ENCODE measurements around the gene SLC9C2.
"Not testable (repeated sequence)": the region's sequence is repeated elsewhere in the genome, so short reads cannot be mapped to it uniquely, and the experiment has no call there.

SLC9C2 gene

GRCh38 chr1:173628888-173629287 lies 26.0 kb upstream of the SLC9C2 start:
- Histone ChIP-seq H3K4me3 (ENCODE audit: low read depth in 1 of 2, low read length in 2 of 2) (no peak overlapping the region), H3K27me3 (ENCODE audit: control insufficient read depth in 1 of 2, insufficient read depth in 2 of 2, low read length in 2 of 2) (no peaks in the 10 kb centered on the region), H3K4me1 (ENCODE audit: control insufficient read depth in 1 of 2, insufficient read depth in 2 of 2, low read length in 2 of 2) (no peaks in the 10 kb centered on the region), H3K9me3 (ENCODE audit: control insufficient read depth in 1 of 2, low read length in 2 of 2) (no peaks in the 10 kb centered on the region), H3K9ac (ENCODE audit: low read depth in 1 of 2, low read length in 2 of 2) (no peak overlapping the region), H3K27ac (ENCODE audit: low read depth, low read length) (no peak overlapping the region), H3K36me3 (ENCODE audit: control insufficient read depth in 1 of 2, insufficient read depth in 2 of 2, low read length in 2 of 2) (no peaks in the 10 kb centered on the region)

- H3K9me3 ChIP-seq (ENCODE audit: control insufficient read depth in 1 of 2, low read length in 2 of 2) = no peaks in the 10 kb centered on the region
Measured at GRCh38 chr1:173627269-173627668, 24.4 kb upstream of the SLC9C2 start.

GRCh38 chr1:173616859-173617258 lies 14.0 kb upstream of the SLC9C2 start:
- H3K9ac ChIP-seq (ENCODE audit: low read depth in 1 of 2, low read length in 2 of 2) = no peak overlapping the region
- H3K36me3 ChIP-seq (ENCODE audit: control insufficient read depth in 1 of 2, insufficient read depth in 2 of 2, low read length in 2 of 2) = no peaks in the 10 kb centered on the region
- H3K27ac ChIP-seq (ENCODE audit: low read depth, low read length) = no peak overlapping the region
- no peaks in the 10 kb centered on the region for H3K4me1 ChIP-seq (ENCODE audit: control insufficient read depth in 1 of 2, insufficient read depth in 2 of 2, low read length in 2 of 2)
- no peak overlapping the region for H3K4me3 ChIP-seq (ENCODE audit: low read depth in 1 of 2, low read length in 2 of 2)
- peaks cover 0 to 3% of the 10 kb centered on the region in 2 donors for H3K9me3 ChIP-seq (ENCODE audit: control insufficient read depth in 1 of 2, low read length in 2 of 2)
- no peaks in the 10 kb centered on the region for H3K27me3 ChIP-seq (ENCODE audit: control insufficient read depth in 1 of 2, insufficient read depth in 2 of 2, low read length in 2 of 2)

More at GRCh38 chr1:173627269-173627668, 24.4 kb upstream of the SLC9C2 start:
- Histone ChIP-seq H3K4me1 (ENCODE audit: control insufficient read depth in 1 of 2, insufficient read depth in 2 of 2, low read length in 2 of 2) (no peaks in the 10 kb centered on the region), H3K27ac (ENCODE audit: low read depth, low read length) (no peak overlapping the region), H3K27me3 (ENCODE audit: control insufficient read depth in 1 of 2, insufficient read depth in 2 of 2, low read length in 2 of 2) (no peaks in the 10 kb centered on the region), H3K36me3 (ENCODE audit: control insufficient read depth in 1 of 2, insufficient read depth in 2 of 2, low read length in 2 of 2) (no peaks in the 10 kb centered on the region), H3K9ac (ENCODE audit: low read depth in 1 of 2, low read length in 2 of 2) (no peak overlapping the region), H3K4me3 (ENCODE audit: low read depth in 1 of 2, low read length in 2 of 2) (no peak overlapping the region)

- not testable (repeated sequence) for H3K9me3 ChIP-seq (ENCODE audit: control insufficient read depth in 1 of 2, low read length in 2 of 2); H3K4me3 ChIP-seq (ENCODE audit: low read depth in 1 of 2, low read length in 2 of 2); H3K36me3 ChIP-seq (ENCODE audit: control insufficient read depth in 1 of 2, insufficient read depth in 2 of 2, low read length in 2 of 2); H3K4me1 ChIP-seq (ENCODE audit: control insufficient read depth in 1 of 2, insufficient read depth in 2 of 2, low read length in 2 of 2); H3K9ac ChIP-seq (ENCODE audit: low read depth in 1 of 2, low read length in 2 of 2); H3K27me3 ChIP-seq (ENCODE audit: control insufficient read depth in 1 of 2, insufficient read depth in 2 of 2, low read length in 2 of 2); H3K27ac ChIP-seq (ENCODE audit: low read depth, low read length)
Measured at GRCh38 chr1:173613086-173613485, 10.2 kb upstream of the SLC9C2 start.

GRCh38 chr1:173608503-173609216 lies 5.8 kb upstream of the SLC9C2 start:
- H3K4me3 ChIP-seq (ENCODE audit: low read depth in 1 of 2, low read length in 2 of 2) = no peak overlapping the region

GRCh38 chr1:173601588-173601987 lies 1.3 kb downstream of the SLC9C2 start:
- Histone ChIP-seq H3K9ac (ENCODE audit: low read depth in 1 of 2, low read length in 2 of 2) (no peak overlapping the region), H3K27me3 (ENCODE audit: control insufficient read depth in 1 of 2, insufficient read depth in 2 of 2, low read length in 2 of 2) (peaks cover 0 to 2% of the 10 kb centered on the region in 2 donors), H3K36me3 (ENCODE audit: control insufficient read depth in 1 of 2, insufficient read depth in 2 of 2, low read length in 2 of 2) (no peaks in the 10 kb centered on the region), H3K4me1 (ENCODE audit: control insufficient read depth in 1 of 2, insufficient read depth in 2 of 2, low read length in 2 of 2) (no peaks in the 10 kb centered on the region), H3K4me3 (ENCODE audit: low read depth in 1 of 2, low read length in 2 of 2) (no peak overlapping the region), H3K9me3 (ENCODE audit: control insufficient read depth in 1 of 2, low read length in 2 of 2) (no peaks in the 10 kb centered on the region), H3K27ac (ENCODE audit: low read depth, low read length) (no peak overlapping the region)

More at GRCh38 chr1:173608503-173609216, 5.8 kb upstream of the SLC9C2 start:
- Histone ChIP-seq H3K27me3 (ENCODE audit: control insufficient read depth in 1 of 2, insufficient read depth in 2 of 2, low read length in 2 of 2) (no peaks in the 10 kb centered on the region), H3K4me1 (ENCODE audit: control insufficient read depth in 1 of 2, insufficient read depth in 2 of 2, low read length in 2 of 2) (no peaks in the 10 kb centered on the region), H3K27ac (ENCODE audit: low read depth, low read length) (no peak overlapping the region), H3K36me3 (ENCODE audit: control insufficient read depth in 1 of 2, insufficient read depth in 2 of 2, low read length in 2 of 2) (no peaks in the 10 kb centered on the region), H3K9me3 (ENCODE audit: control insufficient read depth in 1 of 2, low read length in 2 of 2) (no peaks in the 10 kb centered on the region), H3K9ac (ENCODE audit: low read depth in 1 of 2, low read length in 2 of 2) (no peak overlapping the region)

- Histone ChIP-seq H3K4me1 (ENCODE audit: control insufficient read depth in 1 of 2, insufficient read depth in 2 of 2, low read length in 2 of 2) (no peaks in the 10 kb centered on the region), H3K4me3 (ENCODE audit: low read depth in 1 of 2, low read length in 2 of 2) (no peak overlapping the region), H3K27ac (ENCODE audit: low read depth, low read length) (no peak overlapping the region), H3K9me3 (ENCODE audit: control insufficient read depth in 1 of 2, low read length in 2 of 2) (no peaks in the 10 kb centered on the region), H3K27me3 (ENCODE audit: control insufficient read depth in 1 of 2, insufficient read depth in 2 of 2, low read length in 2 of 2) (peaks cover 0 to 2% of the 10 kb centered on the region in 2 donors), H3K36me3 (ENCODE audit: control insufficient read depth in 1 of 2, insufficient read depth in 2 of 2, low read length in 2 of 2) (no peaks in the 10 kb centered on the region), H3K9ac (ENCODE audit: low read depth in 1 of 2, low read length in 2 of 2) (no peak overlapping the region)
Measured at GRCh38 chr1:173596097-173596825, 6.6 kb downstream of the SLC9C2 start.

- H3K9ac ChIP-seq (ENCODE audit: low read depth in 1 of 2, low read length in 2 of 2); H3K4me1 ChIP-seq (ENCODE audit: control insufficient read depth in 1 of 2, insufficient read depth in 2 of 2, low read length in 2 of 2); H3K27ac ChIP-seq (ENCODE audit: low read depth, low read length); H3K4me3 ChIP-seq (ENCODE audit: low read depth in 1 of 2, low read length in 2 of 2); H3K9me3 ChIP-seq (ENCODE audit: control insufficient read depth in 1 of 2, low read length in 2 of 2); H3K36me3 ChIP-seq (ENCODE audit: control insufficient read depth in 1 of 2, insufficient read depth in 2 of 2, low read length in 2 of 2); H3K27me3 ChIP-seq (ENCODE audit: control insufficient read depth in 1 of 2, insufficient read depth in 2 of 2, low read length in 2 of 2): not testable (repeated sequence)
Measured at GRCh38 chr1:173591138-173591537, 11.7 kb downstream of the SLC9C2 start.

GRCh38 chr1:173590557-173590956 lies 12.3 kb downstream of the SLC9C2 start:
- Histone ChIP-seq H3K36me3 (ENCODE audit: control insufficient read depth in 1 of 2, insufficient read depth in 2 of 2, low read length in 2 of 2) (no peaks in the 10 kb centered on the region), H3K9me3 (ENCODE audit: control insufficient read depth in 1 of 2, low read length in 2 of 2) (no peaks in the 10 kb centered on the region), H3K9ac (ENCODE audit: low read depth in 1 of 2, low read length in 2 of 2) (no peak overlapping the region), H3K27me3 (ENCODE audit: control insufficient read depth in 1 of 2, insufficient read depth in 2 of 2, low read length in 2 of 2) (no peaks in the 10 kb centered on the region), H3K4me1 (ENCODE audit: control insufficient read depth in 1 of 2, insufficient read depth in 2 of 2, low read length in 2 of 2) (no peaks in the 10 kb centered on the region), H3K27ac (ENCODE audit: low read depth, low read length) (no peak overlapping the region), H3K4me3 (ENCODE audit: low read depth in 1 of 2, low read length in 2 of 2) (no peak overlapping the region)

- no peaks in the 10 kb centered on the region for H3K4me1 ChIP-seq (ENCODE audit: control insufficient read depth in 1 of 2, insufficient read depth in 2 of 2, low read length in 2 of 2)
- no peaks in the 10 kb centered on the region for H3K9me3 ChIP-seq (ENCODE audit: control insufficient read depth in 1 of 2, low read length in 2 of 2)
- no peak overlapping the region for H3K9ac ChIP-seq (ENCODE audit: low read depth in 1 of 2, low read length in 2 of 2)
- no peaks in the 10 kb centered on the region for H3K27me3 ChIP-seq (ENCODE audit: control insufficient read depth in 1 of 2, insufficient read depth in 2 of 2, low read length in 2 of 2)
- no peak overlapping the region for H3K27ac ChIP-seq (ENCODE audit: low read depth, low read length)
- no peak overlapping the region for H3K4me3 ChIP-seq (ENCODE audit: low read depth in 1 of 2, low read length in 2 of 2)
- H3K36me3 ChIP-seq (ENCODE audit: control insufficient read depth in 1 of 2, insufficient read depth in 2 of 2, low read length in 2 of 2) = no peaks in the 10 kb centered on the region
Measured at GRCh38 chr1:173581383-173582079, 21.3 kb downstream of the SLC9C2 start.
